HCT116 (cell line): ENCODE data around the gene PAGR1.

Source experiments
- EGR1 ChIP-seq: IDR thresholded peaks from 2 replicates; pipeline ENCODE4 v1.6.1; 2012; ENCODE audit warnings: low read depth
- EZH2 ChIP-seq: fragments of 200-600 bp; sonication (generic); IDR thresholded peaks from 2 replicates; pipeline ENCODE4 v1.6.1; 2017; ENCODE audit warnings: antibody characterized with exemption, mixed run types
- EZH2phosphoT487 ChIP-seq: fragments of 200-600 bp; IDR thresholded peaks from 2 replicates; pipeline ENCODE4 v1.6.1; 2018; ENCODE audit warnings: antibody characterized with exemption, borderline replicate concordance
- JUND ChIP-seq: IDR thresholded peaks from 2 replicates; pipeline ENCODE4 v1.6.1; 2012
- MAX ChIP-seq: IDR thresholded peaks from 2 replicates; pipeline ENCODE4 v1.6.1; 2012
- POLR2A ChIP-seq: IDR thresholded peaks from 2 replicates; pipeline ENCODE4 v1.7.0; 2011; ENCODE audit warnings: borderline replicate concordance; ENCODE audit not compliant: insufficient read depth, insufficient read length; ENCODE audit errors: extremely low read depth
- POLR2AphosphoS5 ChIP-seq: IDR thresholded peaks from 2 replicates; pipeline ENCODE4 v1.6.1; 2011; ENCODE audit warnings: mild to moderate bottlenecking, low read depth, low read length, moderate library complexity
- REST ChIP-seq: IDR thresholded peaks from 2 replicates; pipeline ENCODE4 v1.6.1; 2012; ENCODE audit warnings: low read depth
- SIN3A ChIP-seq: IDR thresholded peaks from 2 replicates; pipeline ENCODE4 v1.6.1; 2012; ENCODE audit warnings: low read depth
- YY1 ChIP-seq: IDR thresholded peaks from 2 replicates; pipeline ENCODE4 v1.6.1; 2011; ENCODE audit warnings: low read length, low read depth, moderate library complexity, mild to moderate bottlenecking; ENCODE audit not compliant: insufficient replicate concordance; ENCODE audit errors: extremely low read depth
- ZBTB33 ChIP-seq: IDR thresholded peaks from 2 replicates; pipeline ENCODE4 v1.6.1; 2011; ENCODE audit warnings: mild to moderate bottlenecking, low read length, moderate library complexity; ENCODE audit not compliant: insufficient replicate concordance; ENCODE audit errors: extremely low read depth
- ZNF274 ChIP-seq: fragments of 200-500 bp; sonication (Bioruptor generic); IDR thresholded peaks from 2 replicates; pipeline ENCODE4 v1.6.1; 2014; ENCODE audit warnings: mild to moderate bottlenecking, low read depth, low read length, inconsistent platforms
- TF ChIP-seq, protein P1 (sequence below), 3 experiments: fragments of 200-600 bp in 1 of 3; sonication (generic) in 1 of 3; IDR thresholded peaks in 2 of 3; conservative IDR thresholded peaks in 1 of 3; 2 replicates each; pipeline ENCODE4 v1.5.1; 2012 to 2017; ENCODE audit warnings: low read depth in 2 of 3, low read length in 2 of 3, antibody characterized with exemption in 1 of 3, borderline replicate concordance in 1 of 3, control low read depth in 1 of 3, mild to moderate bottlenecking in 1 of 3, mixed read lengths in 1 of 3, mixed run types in 1 of 3, moderate library complexity in 1 of 3; ENCODE audit not compliant: insufficient read depth in 1 of 3

DNA sequence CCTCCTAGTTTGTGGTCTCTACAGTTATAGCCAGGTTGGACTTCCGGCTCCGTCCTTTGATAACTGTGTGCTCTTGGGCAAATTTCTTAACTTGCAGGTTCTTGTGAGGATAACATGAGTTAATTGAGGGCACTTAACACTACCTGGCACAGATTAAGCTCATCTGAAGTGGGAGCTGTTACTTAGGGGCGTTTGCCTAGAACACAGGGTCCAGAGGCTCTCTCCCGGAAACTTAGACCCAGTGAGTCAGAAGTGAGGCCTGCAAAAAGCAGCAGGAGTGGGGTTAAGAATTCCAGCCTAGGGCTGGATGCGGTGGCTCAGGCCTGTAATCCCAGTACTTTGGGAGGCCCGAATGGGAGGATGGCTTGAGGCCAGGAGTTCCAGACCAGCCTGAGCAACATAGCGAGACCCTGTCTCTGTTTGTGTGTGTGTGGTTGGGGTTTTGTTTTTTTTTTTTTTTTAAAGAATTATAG is 5.7 kb downstream of the PAGR1 start:
- TF ChIP-seq POLR2A (no peak), YY1 (no peak), SIN3A (no peak), EZH2phosphoT487 (no peak), REST (no peak), EZH2 (no peak), POLR2AphosphoS5 (no peak), JUND (no peak), ZBTB33 (no peak), MAX (no peak), ZNF274 (no peak), EGR1 (no peak)
- TF ChIP-seq, protein P1, sequence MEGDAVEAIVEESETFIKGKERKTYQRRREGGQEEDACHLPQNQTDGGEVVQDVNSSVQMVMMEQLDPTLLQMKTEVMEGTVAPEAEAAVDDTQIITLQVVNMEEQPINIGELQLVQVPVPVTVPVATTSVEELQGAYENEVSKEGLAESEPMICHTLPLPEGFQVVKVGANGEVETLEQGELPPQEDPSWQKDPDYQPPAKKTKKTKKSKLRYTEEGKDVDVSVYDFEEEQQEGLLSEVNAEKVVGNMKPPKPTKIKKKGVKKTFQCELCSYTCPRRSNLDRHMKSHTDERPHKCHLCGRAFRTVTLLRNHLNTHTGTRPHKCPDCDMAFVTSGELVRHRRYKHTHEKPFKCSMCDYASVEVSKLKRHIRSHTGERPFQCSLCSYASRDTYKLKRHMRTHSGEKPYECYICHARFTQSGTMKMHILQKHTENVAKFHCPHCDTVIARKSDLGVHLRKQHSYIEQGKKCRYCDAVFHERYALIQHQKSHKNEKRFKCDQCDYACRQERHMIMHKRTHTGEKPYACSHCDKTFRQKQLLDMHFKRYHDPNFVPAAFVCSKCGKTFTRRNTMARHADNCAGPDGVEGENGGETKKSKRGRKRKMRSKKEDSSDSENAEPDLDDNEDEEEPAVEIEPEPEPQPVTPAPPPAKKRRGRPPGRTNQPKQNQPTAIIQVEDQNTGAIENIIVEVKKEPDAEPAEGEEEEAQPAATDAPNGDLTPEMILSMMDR (IDR thresholded peaks at IDR 0.05 in 2 of 3, conservative IDR thresholded peaks at IDR 0.05 in 1 of 3; ENCODE audit: borderline replicate concordance in 1 of 3, insufficient read depth in 1 of 3, low read depth in 2 of 3, low read length in 2 of 3): no peak
